A549 treated with RU486 at 1 μM for 4 hours (cell line): ENCODE measurements around the gene PPP2R3C. TPM values are rescaled to one million over a fixed set of nuclear protein-coding genes. Genes with fewer than 3 reads are reported as not detected.

ENCODE experiments used
- total RNA-seq: library from RNA; stranded (reverse); fragments of 200-300 nt; extraction: Qiagen RNA extraction; gene quantifications from 5 replicates; pipeline ENCODE4 v1.2.3, GENCODE V29; 2022; ENCODE audit warnings: low read depth

Gene PPP2R3C
- 14.3 to 29.9 TPM (median 26.6 TPM) in 5 replicates for total RNA-seq

DNA sequence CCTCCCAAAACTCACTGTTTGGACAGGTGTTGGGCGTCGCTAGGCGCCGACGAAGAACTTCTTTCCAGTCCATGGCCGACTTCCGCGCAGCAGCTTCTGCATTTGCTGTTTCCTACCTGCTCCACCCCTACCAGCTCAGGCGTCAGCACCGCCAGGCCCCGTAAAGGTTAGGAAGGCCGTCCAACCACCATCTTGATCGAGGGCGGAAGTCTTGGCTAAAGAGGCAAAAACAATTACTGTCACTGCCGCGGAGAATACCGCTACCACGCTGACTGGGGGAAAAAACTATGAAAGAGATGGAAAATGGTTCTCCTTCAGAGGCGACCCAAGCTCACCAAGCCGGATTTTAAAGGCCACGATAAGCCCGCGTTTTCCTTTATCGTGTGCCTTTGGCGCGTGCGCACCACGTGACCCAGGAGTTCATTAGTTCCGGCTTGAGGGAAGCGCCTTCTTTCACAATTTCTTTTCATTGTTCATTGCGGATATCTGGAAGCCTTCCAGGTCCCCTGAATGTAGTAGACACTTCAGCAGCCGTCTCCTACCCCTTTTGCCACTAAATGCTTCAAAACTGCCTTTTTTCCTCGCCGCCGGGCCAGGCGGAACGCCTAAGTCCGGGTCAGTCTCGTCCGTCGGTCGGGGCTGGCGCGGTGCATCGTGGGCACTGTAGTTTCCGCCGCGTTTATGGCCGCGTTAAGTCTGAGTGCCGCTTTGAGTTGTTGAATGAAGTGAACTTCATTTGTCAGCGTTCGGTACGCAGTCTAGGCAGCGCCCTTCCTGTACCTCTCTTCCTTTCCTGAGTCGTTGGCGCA is at the start of gene PPP2R3C, which contains the start of gene PRORP:
Gene PPP2R3C (minus strand): TSS at position 104 of the 809 bp plus-strand sequence. CDS start 31 bp downstream, at position 73.
Gene PRORP (plus strand): TSS at position 666 of the 809 bp plus-strand sequence. CDS start 694 bp downstream, outside the sequence.

DNA sequence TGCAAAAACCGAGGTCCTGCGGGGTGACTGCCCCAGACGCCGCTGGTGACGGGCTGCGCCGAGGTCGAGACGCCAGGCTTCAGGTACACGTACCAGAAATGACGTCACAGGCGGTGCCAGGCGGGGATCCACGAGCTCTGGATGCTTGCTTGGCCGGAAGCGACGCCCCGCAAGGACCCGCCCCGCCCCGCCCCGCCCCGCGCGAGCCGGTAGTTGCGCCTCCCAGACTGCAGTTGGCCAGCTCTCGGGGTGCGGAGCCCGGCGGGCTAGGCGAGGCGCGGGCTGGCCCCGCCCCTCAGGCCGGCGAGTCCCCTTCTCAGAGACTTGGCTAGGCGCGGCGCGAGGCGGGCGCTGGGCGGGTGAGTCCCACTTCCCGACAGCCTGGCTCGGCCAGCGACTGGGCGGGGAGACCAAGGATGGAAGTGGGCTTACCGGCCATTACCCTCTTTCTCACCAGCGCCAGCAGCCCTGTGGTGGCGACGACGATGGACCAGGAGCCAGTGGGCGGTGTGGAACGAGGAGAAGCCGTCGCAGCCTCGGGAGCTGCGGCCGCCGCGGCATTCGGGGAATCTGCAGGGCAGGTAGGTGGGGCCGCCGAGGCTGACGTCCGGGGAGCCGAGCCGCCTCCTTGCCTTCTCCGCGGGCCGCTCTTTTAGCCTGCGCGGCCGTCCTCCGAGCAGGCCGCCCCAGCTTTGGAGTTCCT is 75.6 kb downstream of the PPP2R3C start, which contains the start of gene FAM177A1:
Gene FAM177A1 (plus strand): TSS at position 225 of the 703 bp plus-strand sequence. CDS start 192 bp downstream, at position 417.

Other genes starting within 250 kb of the PPP2R3C start
- 19.2 to 39.4 TPM (median 27.8 TPM) in 5 replicates for gene BAZ1A, start 246.6 kb downstream of the PPP2R3C start, total RNA-seq
- gene SRP54, start 139.0 kb downstream of the PPP2R3C start, total RNA-seq = 54.6 to 68.0 TPM (median 56.3 TPM) in 5 replicates
- gene FAM177A1, start 75.7 kb downstream of the PPP2R3C start, total RNA-seq = 83.6 to 95.2 TPM (median 88.8 TPM) in 5 replicates
- 30.2 to 39.0 TPM (median 33.0 TPM) in 5 replicates for gene PRORP, start 562 bp upstream of the PPP2R3C start, total RNA-seq
- 246 to 299 TPM (median 253 TPM) in 5 replicates for gene PSMA6, start 170.4 kb upstream of the PPP2R3C start, total RNA-seq